Measurements from ENCODE around the gene CCL22. TPM values are rescaled to one million over a fixed set of nuclear protein-coding genes. Genes with fewer than 3 reads are reported as not detected.

CCL22 gene
- total and polyA plus RNA-seq, 12 donors, result 0.03 to 3.0 (median 0.25) TPM; not detected in 3

DNA sequence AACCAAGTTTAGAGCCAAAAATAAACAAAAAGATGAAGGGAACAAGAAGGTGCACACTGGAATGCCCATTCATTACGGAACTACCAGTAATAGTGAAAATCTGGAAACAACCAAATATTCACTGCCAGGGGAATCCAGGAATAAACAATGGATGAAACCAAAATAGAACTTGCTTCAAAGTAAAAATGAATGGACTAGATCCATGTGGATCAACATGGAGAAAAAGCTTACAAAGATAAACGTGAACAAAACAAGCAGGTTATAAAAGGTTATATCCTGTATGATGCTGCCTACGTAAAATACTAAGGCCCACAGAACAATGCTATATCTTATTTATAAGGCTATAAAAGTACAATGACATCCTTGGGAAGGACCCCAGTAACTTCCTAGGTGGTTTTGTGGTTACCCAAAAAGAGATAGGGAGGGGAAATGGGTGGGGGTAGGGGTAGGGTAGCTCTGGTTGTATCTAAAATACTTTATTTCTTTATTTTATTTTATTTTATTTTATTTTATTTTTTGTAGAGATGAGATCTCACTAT, 12.8 kb upstream of the CCL22 start:
- Histone ChIP-seq H3K36me3 (replicated peaks in 1 of 2) (no peaks in the 10 kb centered on the region), H3K27ac (no peak overlapping the region), H3K4me3 (no peak overlapping the region), H3K4me1 (replicated peaks in 1 of 2) (no peaks in the 10 kb centered on the region), H3K27me3 (no peaks in the 10 kb centered on the region), H3K9me3 (replicated peaks in 1 of 3) (no peaks in the 10 kb centered on the region)
- intact Hi-C loops (cut with DNase I), result no loop called here
- DNase-seq, result no peak
- WGBS, 4 donors, result 62 to 81% (median 66%) methylated on average over 3 of the region's 3 CpGs
- TF ChIP-seq POLR2A (IDR thresholded peaks at IDR 0.05), result no peak
- TF ChIP-seq, protein P1, sequence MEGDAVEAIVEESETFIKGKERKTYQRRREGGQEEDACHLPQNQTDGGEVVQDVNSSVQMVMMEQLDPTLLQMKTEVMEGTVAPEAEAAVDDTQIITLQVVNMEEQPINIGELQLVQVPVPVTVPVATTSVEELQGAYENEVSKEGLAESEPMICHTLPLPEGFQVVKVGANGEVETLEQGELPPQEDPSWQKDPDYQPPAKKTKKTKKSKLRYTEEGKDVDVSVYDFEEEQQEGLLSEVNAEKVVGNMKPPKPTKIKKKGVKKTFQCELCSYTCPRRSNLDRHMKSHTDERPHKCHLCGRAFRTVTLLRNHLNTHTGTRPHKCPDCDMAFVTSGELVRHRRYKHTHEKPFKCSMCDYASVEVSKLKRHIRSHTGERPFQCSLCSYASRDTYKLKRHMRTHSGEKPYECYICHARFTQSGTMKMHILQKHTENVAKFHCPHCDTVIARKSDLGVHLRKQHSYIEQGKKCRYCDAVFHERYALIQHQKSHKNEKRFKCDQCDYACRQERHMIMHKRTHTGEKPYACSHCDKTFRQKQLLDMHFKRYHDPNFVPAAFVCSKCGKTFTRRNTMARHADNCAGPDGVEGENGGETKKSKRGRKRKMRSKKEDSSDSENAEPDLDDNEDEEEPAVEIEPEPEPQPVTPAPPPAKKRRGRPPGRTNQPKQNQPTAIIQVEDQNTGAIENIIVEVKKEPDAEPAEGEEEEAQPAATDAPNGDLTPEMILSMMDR (IDR thresholded peaks at IDR 0.05), result no peak

DNA sequence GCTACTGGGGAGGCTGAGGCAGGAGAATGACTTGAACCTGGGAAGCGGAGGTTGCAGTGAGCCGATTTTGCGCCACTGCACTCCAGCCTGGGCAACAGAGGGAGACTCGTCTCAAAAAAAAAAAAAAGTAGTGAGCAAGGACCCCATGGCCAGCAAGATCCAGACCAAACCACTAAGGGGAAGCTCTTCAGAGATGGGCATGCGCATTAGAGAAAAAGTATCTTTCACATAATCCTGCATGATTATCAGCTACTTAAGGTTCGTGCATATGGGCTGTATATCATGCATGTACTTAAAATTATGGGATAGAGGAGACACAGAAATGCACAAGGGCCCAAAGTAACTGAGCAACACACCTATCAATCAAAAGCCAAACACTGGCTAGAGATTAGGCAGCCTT, 10.7 kb upstream of the CCL22 start:
- no peaks in the 10 kb centered on the region for H3K9me3 ChIP-seq (replicated peaks in 1 of 3)
- TF ChIP-seq, protein P1 (IDR thresholded peaks at IDR 0.05), result no peak
- TF ChIP-seq POLR2A (IDR thresholded peaks at IDR 0.05), result no peak
- H3K27ac ChIP-seq, result no peak overlapping the region
- DNase-seq, result no peak
- WGBS, 4 donors, result 76 to 87% (median 85%) methylated on average over 6 of the region's 6 CpGs
- intact Hi-C loops (cut with DNase I), result no loop called here
- no peak overlapping the region for H3K4me3 ChIP-seq
- H3K4me1 ChIP-seq (replicated peaks in 1 of 2), result no peaks in the 10 kb centered on the region
- H3K36me3 ChIP-seq (replicated peaks in 1 of 2), result no peaks in the 10 kb centered on the region
- no peaks in the 10 kb centered on the region for H3K27me3 ChIP-seq

DNA sequence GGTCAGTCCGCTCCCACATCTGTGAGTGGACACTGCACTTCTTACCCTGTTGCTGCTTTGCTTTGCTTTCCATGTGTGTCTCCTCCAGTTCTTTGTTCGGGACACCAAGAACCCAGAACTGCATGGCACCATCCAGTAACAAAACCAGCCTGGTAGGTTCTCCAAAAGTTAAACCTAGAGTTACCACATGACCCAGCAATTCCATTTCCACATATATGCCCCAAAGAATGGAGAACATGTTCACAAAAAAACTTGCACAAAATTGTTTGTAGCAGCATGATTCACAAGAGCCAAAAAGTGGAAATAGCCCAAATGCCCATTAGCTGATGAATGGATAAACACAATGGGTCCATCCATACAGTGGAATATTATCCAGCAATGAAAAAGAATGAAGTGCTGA, 10.3 kb upstream of the CCL22 start:
- H3K4me3 ChIP-seq, result no peak overlapping the region
- H3K27ac ChIP-seq, result no peak overlapping the region
- no peaks in the 10 kb centered on the region for H3K36me3 ChIP-seq (replicated peaks in 1 of 2)
- H3K4me1 ChIP-seq (replicated peaks in 1 of 2), result no peaks in the 10 kb centered on the region
- intact Hi-C loops (cut with DNase I), result no loop called here
- DNase-seq, result no peak
- TF ChIP-seq POLR2A (IDR thresholded peaks at IDR 0.05), result no peak
- TF ChIP-seq, protein P1 (IDR thresholded peaks at IDR 0.05), result no peak
- WGBS, 4 donors, result 73 to 89% (median 86%) methylated on average over 2 of the region's 2 CpGs
- no peaks in the 10 kb centered on the region for H3K27me3 ChIP-seq
- H3K9me3 ChIP-seq (replicated peaks in 1 of 3), result no peaks in the 10 kb centered on the region

DNA sequence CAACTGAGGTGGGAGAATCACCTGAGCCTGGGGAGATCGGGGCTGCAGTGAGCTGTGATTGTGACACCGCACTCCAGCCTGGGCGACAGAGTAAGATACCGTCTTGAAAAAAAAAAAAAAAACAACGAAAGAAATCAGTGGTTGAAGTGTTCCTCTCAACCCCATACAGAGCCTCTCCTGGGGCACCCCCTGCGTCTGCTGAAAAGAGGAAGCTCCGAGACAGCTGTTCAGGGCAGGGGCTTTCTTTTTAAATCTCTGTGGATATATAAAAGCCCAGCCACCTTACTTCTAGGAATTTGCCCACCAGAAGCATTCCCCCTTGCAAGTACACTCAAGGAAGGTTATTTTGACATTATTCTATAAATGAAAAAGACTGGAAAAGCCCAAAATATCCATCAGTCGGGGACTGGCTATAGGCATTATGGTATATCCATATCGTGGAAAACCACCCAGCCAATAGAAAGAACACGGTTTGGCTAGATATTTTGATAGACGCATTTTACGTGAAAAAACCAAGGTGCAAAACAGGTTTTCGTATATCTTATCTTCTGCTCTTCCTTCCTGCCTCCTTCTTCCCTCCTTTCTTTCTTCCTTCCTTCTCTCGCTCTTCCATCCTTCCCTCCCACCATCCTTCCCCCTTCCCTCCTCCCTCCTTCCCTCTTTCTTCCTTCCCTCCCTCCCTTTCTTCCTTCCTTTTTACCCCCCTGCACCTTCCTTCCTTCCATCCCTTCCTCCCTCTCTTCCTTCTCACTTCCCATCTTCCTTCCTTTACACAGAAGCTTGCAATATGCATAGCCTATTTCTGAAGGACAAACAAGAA, 9.2 kb upstream of the CCL22 start:
- intact Hi-C loops (cut with DNase I), result no loop called here
- WGBS, 4 donors, result 44 to 50% (median 49%) methylated on average over 14 of the region's 14 CpGs

More for the DNA sequence above, 9.2 kb upstream of the CCL22 start:
- Histone ChIP-seq H3K27ac (no peak overlapping the region), H3K9me3 (replicated peaks in 1 of 3) (no peaks in the 10 kb centered on the region), H3K4me1 (replicated peaks in 1 of 2) (no peaks in the 10 kb centered on the region), H3K4me3 (no peak overlapping the region), H3K27me3 (no peaks in the 10 kb centered on the region), H3K36me3 (replicated peaks in 1 of 2) (no peaks in the 10 kb centered on the region)
- peak in 1 of 7 donors; percentile 35 for DNase-seq
- TF ChIP-seq, protein P1 (IDR thresholded peaks at IDR 0.05), result no peak
- no peak for TF ChIP-seq POLR2A (IDR thresholded peaks at IDR 0.05)

Data from adrenal gland (tissue), 12 donors.